Measurements from ENCODE around the gene MC2R. TPM values are rescaled to one million over a fixed set of nuclear protein-coding genes. Genes with fewer than 3 reads are reported as not detected.

MC2R gene
- total RNA-seq, 1 experiment from 2014 or later: not detected

DNA sequence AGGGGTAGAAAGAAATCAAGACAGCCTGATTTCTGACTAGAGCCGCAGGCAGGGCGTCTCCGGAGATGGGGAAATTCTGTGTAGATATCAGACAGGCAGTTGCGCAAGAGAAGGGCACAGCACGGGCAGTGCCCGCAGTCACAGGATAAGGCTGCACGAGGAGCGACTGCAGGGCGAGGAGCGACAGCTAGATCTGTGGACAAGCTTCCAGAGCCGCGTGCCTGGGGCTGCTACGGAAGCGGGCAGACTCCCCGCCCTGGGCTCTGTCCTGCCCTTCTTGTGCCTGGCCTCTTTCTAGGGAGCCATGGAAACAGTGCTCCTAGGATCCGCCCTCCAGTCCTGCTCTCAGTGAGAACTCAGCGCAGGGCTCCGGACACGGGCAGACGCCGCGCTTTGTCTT, 78.8 kb downstream of the MC2R start:
- in situ Hi-C loops (cut with HindIII; ENCODE audit: low pct_unique_long_range_greater_than_20kb, low sequenced_read_pairs): no loop called here
- DNase-seq (ENCODE audit: low read depth): no peak

DNA sequence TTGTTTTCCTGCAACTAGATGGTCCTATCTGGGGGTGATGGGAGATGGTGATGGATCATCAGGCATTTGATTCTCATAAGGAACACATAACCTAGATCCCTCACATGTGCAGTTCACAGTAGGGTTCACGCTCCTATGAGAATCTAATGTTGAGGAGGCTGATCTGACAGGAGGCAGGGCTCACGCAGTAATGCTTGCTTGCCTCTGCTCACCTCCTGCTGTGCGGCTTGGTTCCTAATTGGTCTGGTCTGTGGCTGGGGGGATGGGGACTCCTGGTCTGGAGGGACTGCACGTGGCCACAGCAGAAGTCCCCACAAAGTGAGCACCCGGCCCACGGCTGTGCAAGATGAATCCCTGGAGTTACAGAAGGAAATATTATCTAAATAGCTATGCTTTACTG, 80.1 kb downstream of the MC2R start:
- DNase-seq (ENCODE audit: low read depth): no peak
- in situ Hi-C loops (cut with HindIII; ENCODE audit: low pct_unique_long_range_greater_than_20kb, low sequenced_read_pairs): no loop called here

DNA sequence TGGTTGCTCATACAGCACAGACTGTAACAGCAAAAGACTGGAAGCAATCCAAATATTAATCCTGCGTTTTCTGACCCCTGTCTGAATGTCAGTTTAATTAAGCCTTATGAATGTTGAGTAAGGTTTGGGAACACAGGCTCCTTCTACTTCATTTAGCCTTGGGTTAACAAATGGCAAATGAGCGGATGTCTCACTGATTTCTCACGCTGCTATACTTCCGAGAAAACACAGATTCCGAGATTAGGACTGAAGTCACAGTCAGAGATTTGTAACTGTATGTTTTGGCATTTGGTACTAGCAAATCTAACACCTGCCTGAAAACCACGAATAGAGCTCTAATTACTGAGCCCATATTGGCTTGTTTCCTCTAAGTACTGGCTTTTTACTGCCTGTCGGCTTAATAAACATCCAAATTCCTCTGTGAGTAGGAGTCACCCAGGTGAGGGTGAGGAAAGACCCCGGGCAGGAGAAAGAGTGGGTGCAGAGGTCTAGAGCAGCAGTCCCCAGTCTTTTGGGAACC, 80.8 kb downstream of the MC2R start:
- DNase-seq (ENCODE audit: low read depth): no peak
- in situ Hi-C loops (cut with HindIII; ENCODE audit: low pct_unique_long_range_greater_than_20kb, low sequenced_read_pairs): no loop called here

Other genes starting within 250 kb of the MC2R start
- 34.9 and 49.6 TPM in 2 replicates for gene FAM210A, start 189.0 kb downstream of the MC2R start, total RNA-seq (2014; rRNA removed; shearing (Covaris generic); ENCODE audit: low replicate concordance)
- gene RNMT, start 188.9 kb downstream of the MC2R start, total RNA-seq (2014; rRNA removed; shearing (Covaris generic); ENCODE audit: low replicate concordance): 17.9 and 18.5 TPM in 2 replicates
- gene MC5R, start 91.4 kb downstream of the MC2R start, total RNA-seq (2014; rRNA removed; shearing (Covaris generic); ENCODE audit: low replicate concordance): not detected in 2 replicates
- 3.4 and 8.0 TPM in 2 replicates for gene ZNF519, start 216.9 kb upstream of the MC2R start, total RNA-seq (2014; rRNA removed; shearing (Covaris generic); ENCODE audit: low replicate concordance)